ENCODE results near the gene ADISSP. TPM values are rescaled to one million over a fixed set of nuclear protein-coding genes. Genes with fewer than 3 reads are reported as not detected.

ADISSP gene
- total and polyA plus RNA-seq, 11 donors, result 7.8 to 22.2 (median 13.7) TPM

- no peak for TF ChIP-seq POLR2A (IDR thresholded peaks at IDR 0.05)
- TF ChIP-seq CTCF (IDR thresholded peaks at IDR 0.05), result no peak
- intact Hi-C loops (cut with DNase I), result no loop called here
- peaks cover 0 to 35% (median 11%) of the 10 kb centered on the region in 9 donors for H3K36me3 ChIP-seq
- peaks cover 0 to 12% (median 0%) of the 10 kb centered on the region in 9 donors for H3K27me3 ChIP-seq
- peak in 1 of 5 donors; percentile 62 for DNase-seq
- WGBS, 4 donors, result 88 to 98% (median 91%) methylated on average over 15 of the region's 15 CpGs
- H3K9me3 ChIP-seq, result no peaks in the 10 kb centered on the region
- peaks cover 0 to 69% (median 36%) of the 10 kb centered on the region in 12 donors for H3K4me1 ChIP-seq
- H3K4me3 ChIP-seq, result no peak overlapping the region
- peak overlapping the region; percentile 70 to 95 (median 86) for H3K27ac ChIP-seq
- no peak for ATAC-seq
These were observed 26.8 kb downstream of the ADISSP start for GRCh38 chr20:3740615-3741301.

- no peaks in the 10 kb centered on the region for H3K9me3 ChIP-seq
- intact Hi-C loops (cut with DNase I), result loop anchor here in 1 of 10 donors (1.0 kb wide), 1 partner anchor 10 kb away; no protein-coding TSS in a partner anchor
- DNase-seq (peak in 1 of 5 donors; percentile 54), ATAC-seq (no peak)
- no peak for TF ChIP-seq CTCF (IDR thresholded peaks at IDR 0.05)
- no peak for TF ChIP-seq POLR2A (IDR thresholded peaks at IDR 0.05)
- peaks cover 0 to 30% (median 8%) of the 10 kb centered on the region in 9 donors for H3K36me3 ChIP-seq
- WGBS, 4 donors, result 57 to 71% (median 69%) methylated on average over 6 to 7 of the region's 7 CpGs
- peaks cover 0 to 77% (median 38%) of the 10 kb centered on the region in 12 donors for H3K4me1 ChIP-seq
- no peak overlapping the region for H3K4me3 ChIP-seq
- peaks cover 0 to 5% (median 0%) of the 10 kb centered on the region in 9 donors for H3K27me3 ChIP-seq
- H3K27ac ChIP-seq, result peak overlapping the region; percentile 70 to 95 (median 86)
These were observed 27.6 kb downstream of the ADISSP start for GRCh38 chr20:3739926-3740451.

- Histone ChIP-seq H3K27ac (peak overlapping the region; percentile 70 to 95 (median 86)), H3K27me3 (no peaks in the 10 kb centered on the region), H3K4me1 (peaks cover 0 to 77% (median 38%) of the 10 kb centered on the region in 12 donors), H3K4me3 (peak overlapping the region in 3 of 12 donors; percentile 5 to 21 (median 8)), H3K9me3 (no peaks in the 10 kb centered on the region), H3K36me3 (peaks cover 0 to 24% (median 5%) of the 10 kb centered on the region in 9 donors)
- ATAC-seq (peak; percentile 66 to 93 (median 79)), DNase-seq (peak; percentile 68 to 79 (median 75))
- TF ChIP-seq POLR2A (IDR thresholded peaks at IDR 0.05) (no peak), CTCF (IDR thresholded peaks at IDR 0.05) (no peak)
- intact Hi-C loops (cut with DNase I), result loop anchor here in 1 of 10 donors (1.0 kb wide), 1 partner anchor 9 kb away; no protein-coding TSS in a partner anchor
- 45 to 67% (median 60%) methylated on average over 18 to 19 of the region's 19 CpGs for WGBS, 4 donors
These were observed 28.3 kb downstream of the ADISSP start for GRCh38 chr20:3739054-3739925.

Data from heart left ventricle (tissue), 16 donors.